Measurements from ENCODE around the gene GRIK3. TPM values are rescaled to one million over a fixed set of nuclear protein-coding genes. Genes with fewer than 3 reads are reported as not detected.

GRIK3 gene
- total and polyA plus RNA-seq, 2 experiments from 2014 or later: 0.31 to 2.9 TPM

GRCh38 chr1:36951292-36951750 lies 83.0 kb downstream of the GRIK3 start (continued):
- TF ChIP-seq ZNF462 (CRISPR knock-in tag; IDR thresholded peaks at IDR 0.05): no peak

- H3K4me1 ChIP-seq (ENCODE audit: insufficient read depth): no peaks in the 10 kb centered on the region
- ATAC-seq (no peak), DNase-seq (ENCODE audit: low spot score) (no peak)
- no peak overlapping the region for H3K4me2 ChIP-seq
- no peaks in the 10 kb centered on the region for H3K27me3 ChIP-seq (ENCODE audit: insufficient read depth)
- Mint-ChIP-seq H3K27ac (no peak overlapping the region; the same call in 1 of the 2 replicates), H3K4me1 (peaks cover 28% of the 10 kb centered on the region), H3K36me3 (ENCODE audit: low read depth) (no peaks in the 10 kb centered on the region; the same call in 2 of the 3 replicates), H3K4me3 (no peak overlapping the region), H3K9me3 (no peaks in the 10 kb centered on the region), H3K27me3 (ENCODE audit: insufficient read depth, low read depth, poor library complexity) (peaks cover 17% of the 10 kb centered on the region)
- H3K79me2 ChIP-seq (replicated peaks; ENCODE audit: insufficient read depth): no peaks in the 10 kb centered on the region
- H3F3A ChIP-seq (replicated peaks; ENCODE audit: low read depth): no peaks in the 10 kb centered on the region
- H3K27ac ChIP-seq (ENCODE audit: low read depth): no peak overlapping the region
- no peaks in the 10 kb centered on the region for H3K36me3 ChIP-seq (ENCODE audit: insufficient read depth)
- no peak overlapping the region for H3K4me3 ChIP-seq
- H2AFZ ChIP-seq: no peak overlapping the region
- no peaks in the 10 kb centered on the region for H3K9me2 ChIP-seq (ENCODE audit: insufficient read depth)
- no peaks in the 10 kb centered on the region for H4K20me1 ChIP-seq (replicated peaks; ENCODE audit: insufficient read depth)
- TF ChIP-seq ETS1 (IDR thresholded peaks at IDR 0.05) (no peak), CTCF (conservative IDR thresholded peaks at IDR 0.05; ENCODE audit: low read depth in 2 of 2) (no peak), ZNF331 (CRISPR knock-in tag; IDR thresholded peaks at IDR 0.05; ENCODE audit: low read depth) (no peak), STAT1 (IDR thresholded peaks at IDR 0.05; ENCODE audit: unreplicated experiment) (no peak), EZH2 (IDR thresholded peaks at IDR 0.05; ENCODE audit: low read depth, unreplicated experiment) (no peak), ZNF114 (CRISPR knock-in tag; IDR thresholded peaks at IDR 0.05) (no peak), JUNB (IDR thresholded peaks at IDR 0.05; ENCODE audit: unreplicated experiment) (no peak), POLR2AphosphoS5 (IDR thresholded peaks at IDR 0.05; ENCODE audit: low read depth) (no peak), CREB1 (CRISPR knock-in tag; IDR thresholded peaks at IDR 0.05; ENCODE audit: low read depth) (no peak)
Measured at GRCh38 chr1:36950604-36951291, 83.6 kb downstream of the GRIK3 start.
